ENCODE measurements around the gene CLDN19. TPM values are rescaled to one million over a fixed set of nuclear protein-coding genes. Genes with fewer than 3 reads are reported as not detected.

The CLDN19 gene
- total RNA-seq, 1 donor from 2014 or later, result not detected

DNA sequence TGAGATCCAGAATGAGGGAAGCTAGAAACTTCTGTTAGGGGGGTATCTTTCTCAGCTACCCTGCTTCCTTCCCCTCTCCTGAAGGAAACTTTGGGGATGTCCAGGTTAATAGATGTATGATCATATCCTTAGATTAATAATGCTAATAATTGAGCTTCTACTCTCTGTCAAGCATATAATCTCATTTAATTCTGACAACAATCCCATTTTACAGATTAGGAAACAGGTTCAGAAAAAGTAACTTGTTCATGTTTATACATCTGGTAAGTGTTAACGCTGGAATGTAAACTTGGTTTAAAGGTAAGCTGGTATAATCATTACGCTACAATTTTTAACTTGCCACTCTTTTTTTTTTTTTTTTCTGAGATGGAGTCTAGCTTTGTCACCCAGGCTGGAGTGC is 43.1 kb upstream of the CLDN19 start:
- no peaks in the 10 kb centered on the region for H3K9me3 Mint-ChIP-seq (ENCODE audit: low read depth)
- peaks cover 19% of the 10 kb centered on the region for H3K36me3 Mint-ChIP-seq (ENCODE audit: low read depth)
- no peak for DNase-seq (ENCODE audit: low spot score)
- no peak overlapping the region for H3K4me3 Mint-ChIP-seq (ENCODE audit: unreplicated experiment)
- no peaks in the 10 kb centered on the region for H3K4me1 Mint-ChIP-seq (ENCODE audit: low read depth)
- TF ChIP-seq, protein P1, sequence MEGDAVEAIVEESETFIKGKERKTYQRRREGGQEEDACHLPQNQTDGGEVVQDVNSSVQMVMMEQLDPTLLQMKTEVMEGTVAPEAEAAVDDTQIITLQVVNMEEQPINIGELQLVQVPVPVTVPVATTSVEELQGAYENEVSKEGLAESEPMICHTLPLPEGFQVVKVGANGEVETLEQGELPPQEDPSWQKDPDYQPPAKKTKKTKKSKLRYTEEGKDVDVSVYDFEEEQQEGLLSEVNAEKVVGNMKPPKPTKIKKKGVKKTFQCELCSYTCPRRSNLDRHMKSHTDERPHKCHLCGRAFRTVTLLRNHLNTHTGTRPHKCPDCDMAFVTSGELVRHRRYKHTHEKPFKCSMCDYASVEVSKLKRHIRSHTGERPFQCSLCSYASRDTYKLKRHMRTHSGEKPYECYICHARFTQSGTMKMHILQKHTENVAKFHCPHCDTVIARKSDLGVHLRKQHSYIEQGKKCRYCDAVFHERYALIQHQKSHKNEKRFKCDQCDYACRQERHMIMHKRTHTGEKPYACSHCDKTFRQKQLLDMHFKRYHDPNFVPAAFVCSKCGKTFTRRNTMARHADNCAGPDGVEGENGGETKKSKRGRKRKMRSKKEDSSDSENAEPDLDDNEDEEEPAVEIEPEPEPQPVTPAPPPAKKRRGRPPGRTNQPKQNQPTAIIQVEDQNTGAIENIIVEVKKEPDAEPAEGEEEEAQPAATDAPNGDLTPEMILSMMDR (IDR thresholded peaks at IDR 0.05), result no peak
- H3K27ac Mint-ChIP-seq (ENCODE audit: unreplicated experiment), result no peak overlapping the region
- no peaks in the 10 kb centered on the region for H3K27me3 Mint-ChIP-seq (ENCODE audit: low read depth)

DNA sequence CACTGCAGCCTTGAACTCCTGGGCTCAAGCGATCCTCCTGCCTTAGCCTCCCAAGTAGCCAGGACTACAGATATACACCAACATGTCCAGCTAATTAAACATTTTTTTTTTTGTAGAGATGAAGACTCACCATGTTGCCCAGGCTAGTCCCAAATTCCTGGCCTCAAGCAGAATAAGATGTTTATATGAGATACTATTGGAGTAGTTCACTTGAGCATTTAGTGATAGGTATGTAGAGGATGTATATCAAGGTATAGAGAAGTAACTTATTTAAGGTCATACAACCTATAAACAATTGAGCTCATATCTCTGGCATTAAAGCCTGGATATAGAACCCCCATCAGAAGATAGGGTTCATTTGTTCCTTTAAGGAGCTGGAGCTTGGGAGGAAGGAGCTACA is 40.1 kb upstream of the CLDN19 start:
- no peaks in the 10 kb centered on the region for H3K9me3 Mint-ChIP-seq (ENCODE audit: low read depth)
- no peak overlapping the region for H3K27ac Mint-ChIP-seq (ENCODE audit: unreplicated experiment)
- H3K4me3 Mint-ChIP-seq (ENCODE audit: unreplicated experiment), result no peak overlapping the region
- TF ChIP-seq, protein P1 (IDR thresholded peaks at IDR 0.05), result no peak
- H3K27me3 Mint-ChIP-seq (ENCODE audit: low read depth), result no peaks in the 10 kb centered on the region
- peaks cover 39% of the 10 kb centered on the region for H3K36me3 Mint-ChIP-seq (ENCODE audit: low read depth)
- DNase-seq (ENCODE audit: low spot score), result no peak
- no peaks in the 10 kb centered on the region for H3K4me1 Mint-ChIP-seq (ENCODE audit: low read depth)

DNA sequence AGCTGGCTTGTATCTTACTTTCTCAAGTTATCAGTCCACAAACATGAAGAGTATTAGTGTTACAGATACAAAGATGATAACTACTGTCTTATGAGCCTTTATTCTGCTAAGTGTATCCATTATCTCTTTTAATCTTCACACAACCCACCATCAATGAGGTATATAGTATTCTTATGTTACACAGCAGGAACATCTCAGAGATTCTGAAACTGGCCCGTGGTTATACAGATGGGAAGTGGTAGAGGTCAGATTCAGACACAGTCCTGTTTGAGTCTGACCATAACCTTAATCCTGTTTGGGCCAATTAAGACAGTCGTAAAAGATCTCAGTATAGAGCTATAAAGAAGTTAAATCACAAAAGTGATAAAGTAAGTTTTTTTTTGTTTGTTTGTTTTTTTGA is 39.7 kb upstream of the CLDN19 start:
- no peaks in the 10 kb centered on the region for H3K27me3 Mint-ChIP-seq (ENCODE audit: low read depth)
- no peak for DNase-seq (ENCODE audit: low spot score)
- peaks cover 43% of the 10 kb centered on the region for H3K36me3 Mint-ChIP-seq (ENCODE audit: low read depth)
- TF ChIP-seq, protein P1 (IDR thresholded peaks at IDR 0.05), result no peak
- H3K4me3 Mint-ChIP-seq (ENCODE audit: unreplicated experiment), result no peak overlapping the region
- no peaks in the 10 kb centered on the region for H3K9me3 Mint-ChIP-seq (ENCODE audit: low read depth)
- H3K27ac Mint-ChIP-seq (ENCODE audit: unreplicated experiment), result no peak overlapping the region
- no peaks in the 10 kb centered on the region for H3K4me1 Mint-ChIP-seq (ENCODE audit: low read depth)

DNA sequence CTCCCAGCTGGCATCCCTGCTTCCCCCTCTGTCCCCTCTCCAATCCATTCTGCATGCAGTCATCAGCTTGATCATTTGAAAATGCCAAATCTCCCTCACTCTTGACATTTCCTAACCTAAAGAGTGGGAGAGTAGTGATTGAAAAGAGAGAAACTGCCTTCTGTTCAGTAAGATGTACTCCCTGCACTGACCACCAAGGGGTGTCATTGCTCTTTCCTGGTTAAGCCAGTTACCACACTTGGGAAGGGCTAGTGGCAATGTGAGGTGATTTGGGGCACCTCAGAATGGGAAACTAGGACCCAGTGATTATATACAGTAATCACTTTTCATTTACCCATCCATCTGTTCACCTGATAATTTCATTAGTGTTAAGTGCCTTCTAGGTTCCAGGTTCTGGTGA is 37.8 kb upstream of the CLDN19 start:
- Mint-ChIP-seq H3K4me3 (ENCODE audit: unreplicated experiment) (no peak overlapping the region), H3K27ac (ENCODE audit: unreplicated experiment) (no peak overlapping the region), H3K27me3 (ENCODE audit: low read depth) (no peaks in the 10 kb centered on the region), H3K9me3 (ENCODE audit: low read depth) (no peaks in the 10 kb centered on the region), H3K4me1 (ENCODE audit: low read depth) (peaks cover 6% of the 10 kb centered on the region), H3K36me3 (ENCODE audit: low read depth) (peaks cover 45% of the 10 kb centered on the region)
- TF ChIP-seq, protein P1 (IDR thresholded peaks at IDR 0.05), result peak; percentile 78
- no peak for DNase-seq (ENCODE audit: low spot score)

DNA sequence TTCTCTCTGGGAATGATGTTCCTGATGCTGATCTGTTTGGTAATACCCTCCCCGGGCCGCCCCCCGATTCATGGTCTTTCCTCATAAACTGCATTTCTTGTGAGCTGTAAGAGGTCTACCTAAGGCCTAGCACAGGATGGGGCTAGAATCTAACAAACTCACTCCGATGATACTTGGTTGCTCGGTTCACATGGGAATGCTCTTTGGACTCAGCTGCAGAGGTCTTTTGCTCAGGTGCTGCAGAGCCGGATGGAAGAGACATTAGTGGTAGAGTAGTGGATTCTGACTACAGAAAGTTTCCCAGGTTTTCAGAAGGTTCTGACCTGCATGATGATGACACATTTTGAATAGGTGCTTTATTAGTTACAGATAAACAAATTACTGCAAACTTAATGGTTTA is 36.5 kb upstream of the CLDN19 start:
- no peaks in the 10 kb centered on the region for H3K27me3 Mint-ChIP-seq (ENCODE audit: low read depth)
- peaks cover 42% of the 10 kb centered on the region for H3K36me3 Mint-ChIP-seq (ENCODE audit: low read depth)

More for the DNA sequence above, 36.5 kb upstream of the CLDN19 start:
- peaks cover 6% of the 10 kb centered on the region for H3K4me1 Mint-ChIP-seq (ENCODE audit: low read depth)
- TF ChIP-seq, protein P1 (IDR thresholded peaks at IDR 0.05), result no peak
- no peak overlapping the region for H3K4me3 Mint-ChIP-seq (ENCODE audit: unreplicated experiment)
- H3K9me3 Mint-ChIP-seq (ENCODE audit: low read depth), result no peaks in the 10 kb centered on the region
- H3K27ac Mint-ChIP-seq (ENCODE audit: unreplicated experiment), result no peak overlapping the region
- DNase-seq (ENCODE audit: low spot score), result no peak

Measured in chondrocyte (in vitro differentiated cells).